Endodermal cell (in vitro differentiated cells): ENCODE measurements around the gene CRYGN. TPM values are rescaled to one million over a fixed set of nuclear protein-coding genes. Genes with fewer than 3 reads are reported as not detected.

Experiments
- DNase-seq: peaks from one replicate; pipeline ENCODE4 v3.0.0-alpha.2; 2017
- H3K27ac ChIP-seq: 2 replicates; pipeline ENCODE4 v1.5.1; 2013; ENCODE audit warnings: mild to moderate bottlenecking, low read depth, low read length, moderate library complexity
- H3K27me3 ChIP-seq: 2 replicates; pipeline ENCODE4 v1.6.1; 2013; ENCODE audit warnings: mild to moderate bottlenecking, low read length, moderate library complexity; ENCODE audit not compliant: insufficient read depth, control insufficient read depth, poor library complexity, severe bottlenecking
- H3K36me3 ChIP-seq: 2 replicates; pipeline ENCODE4 v1.7.0; 2013; ENCODE audit warnings: mild to moderate bottlenecking, low read length, moderate library complexity; ENCODE audit not compliant: control insufficient read depth, insufficient read depth
- H3K4me1 ChIP-seq: one replicate; pipeline ENCODE4 v1.7.0; 2013; ENCODE audit warnings: low read length; ENCODE audit not compliant: control insufficient read depth, insufficient read depth
- H3K4me3 ChIP-seq: 2 replicates; pipeline ENCODE4 v1.5.1; 2013; ENCODE audit warnings: mild to moderate bottlenecking, low read length, moderate library complexity
- H3K9ac ChIP-seq: 2 replicates; pipeline ENCODE4 v1.6.1; 2013; ENCODE audit warnings: mild to moderate bottlenecking, low read length, moderate library complexity; ENCODE audit not compliant: poor library complexity, severe bottlenecking; ENCODE audit errors: extremely low read depth
- H3K9me3 ChIP-seq: 2 replicates; pipeline ENCODE4 v1.6.1; 2013; ENCODE audit warnings: mild to moderate bottlenecking, low read length, moderate library complexity; ENCODE audit not compliant: control insufficient read depth
- H3K27ac Mint-ChIP-seq: 2 replicates; pipeline ENCODE4 v1.8.0; 2020; ENCODE audit warnings: mixed read lengths
- H3K27me3 Mint-ChIP-seq: 2 replicates; pipeline ENCODE4 v1.8.0; 2021; ENCODE audit warnings: mild to moderate bottlenecking, mixed read lengths; ENCODE audit not compliant: insufficient read depth
- H3K36me3 Mint-ChIP-seq: 2 replicates; pipeline ENCODE4 v1.8.0; 2020; ENCODE audit warnings: low read depth, mixed read lengths
- H3K4me1 Mint-ChIP-seq: 2 replicates; pipeline ENCODE4 v1.8.0; 2020; ENCODE audit warnings: mixed read lengths
- H3K4me3 Mint-ChIP-seq: 2 replicates; pipeline ENCODE4 v1.8.0; 2020; ENCODE audit warnings: mild to moderate bottlenecking, moderate library complexity, mixed read lengths
- H3K9me3 Mint-ChIP-seq: 2 replicates; pipeline ENCODE4 v1.8.0; 2020; ENCODE audit warnings: mild to moderate bottlenecking, mixed read lengths
- WGBS, 2 experiments: methylation state at CpG; one replicate each; pipeline versions ENCODE4 v1.1.5 to v1.1.7; 2013; ENCODE audit warnings: missing lambda C conversion rate in 2 of 2, mixed read lengths in 1 of 2; ENCODE audit not compliant: insufficient coverage in 1 of 2, insufficient read length in 1 of 2; 5-methylcytosine and 5-hydroxymethylcytosine counted together
- total RNA-seq, 2 donors: library from RNA; stranded (reverse); fragmentation: NEBNext Ultra II Directional in 1 of 2; extraction: Animal tissue kit (Norgen Biotek cat#: 25700) in 1 of 2; gene quantifications; 2 replicates in 1 of 2; 3 replicates in 1 of 2; pipeline ENCODE4 v1.2.1, GENCODE V29; 2021
- TF ChIP-seq, protein P1 (sequence below): fragments of 200-600 bp; sonication (generic); conservative IDR thresholded peaks from 2 replicates; pipeline ENCODE4 v1.5.0; 2021; ENCODE audit warnings: antibody characterized with exemption, mild to moderate bottlenecking

CRYGN gene
- total RNA-seq, 2 donors from 2014 or later = 2.3 to 4.4 TPM

DNA sequence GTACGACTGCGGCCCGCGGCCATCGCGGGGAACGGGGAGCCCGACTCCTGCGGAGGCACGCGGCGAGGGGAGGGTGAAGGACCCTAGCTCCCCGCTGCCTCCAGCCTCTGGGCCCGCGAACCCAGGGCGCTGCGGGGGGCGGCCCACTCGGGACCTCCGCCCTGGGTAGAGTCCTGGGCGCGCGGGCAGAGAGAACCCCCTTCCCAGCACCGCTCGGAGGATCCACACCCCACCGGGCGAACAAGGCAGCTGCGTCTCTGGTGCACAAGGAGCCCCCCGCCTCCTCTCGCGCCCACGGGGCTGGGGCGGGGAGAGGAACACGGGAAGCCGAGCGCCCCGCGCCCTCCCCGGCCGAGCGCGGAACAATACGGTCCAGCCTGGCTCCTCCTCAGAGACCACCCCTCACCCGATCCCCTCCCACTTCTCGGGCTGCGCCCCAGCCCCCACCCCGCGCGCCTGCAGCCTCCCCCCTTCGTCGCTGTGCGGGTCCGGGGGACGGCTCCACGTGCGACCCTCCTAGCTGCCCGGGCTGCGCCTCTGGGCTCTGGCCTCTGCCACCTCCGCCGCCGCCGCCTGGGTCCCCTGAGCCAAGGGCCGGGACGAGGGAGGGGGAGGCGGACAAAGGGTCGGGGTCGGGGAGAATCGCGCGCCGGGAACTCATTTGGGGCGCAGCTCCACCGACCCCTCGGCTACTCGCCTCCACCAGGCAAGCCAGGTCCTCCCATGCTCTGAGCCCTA is 30.1 kb downstream of the CRYGN start, which contains the start of gene WDR86:
TSS of gene WDR86 (minus strand) at position 372 of the 738 bp plus-strand sequence. CDS start 449 bp downstream, outside the sequence.
- WGBS, 2 experiments = 0% methylated on average over 21 to 75 of the region's 75 CpGs

DNA sequence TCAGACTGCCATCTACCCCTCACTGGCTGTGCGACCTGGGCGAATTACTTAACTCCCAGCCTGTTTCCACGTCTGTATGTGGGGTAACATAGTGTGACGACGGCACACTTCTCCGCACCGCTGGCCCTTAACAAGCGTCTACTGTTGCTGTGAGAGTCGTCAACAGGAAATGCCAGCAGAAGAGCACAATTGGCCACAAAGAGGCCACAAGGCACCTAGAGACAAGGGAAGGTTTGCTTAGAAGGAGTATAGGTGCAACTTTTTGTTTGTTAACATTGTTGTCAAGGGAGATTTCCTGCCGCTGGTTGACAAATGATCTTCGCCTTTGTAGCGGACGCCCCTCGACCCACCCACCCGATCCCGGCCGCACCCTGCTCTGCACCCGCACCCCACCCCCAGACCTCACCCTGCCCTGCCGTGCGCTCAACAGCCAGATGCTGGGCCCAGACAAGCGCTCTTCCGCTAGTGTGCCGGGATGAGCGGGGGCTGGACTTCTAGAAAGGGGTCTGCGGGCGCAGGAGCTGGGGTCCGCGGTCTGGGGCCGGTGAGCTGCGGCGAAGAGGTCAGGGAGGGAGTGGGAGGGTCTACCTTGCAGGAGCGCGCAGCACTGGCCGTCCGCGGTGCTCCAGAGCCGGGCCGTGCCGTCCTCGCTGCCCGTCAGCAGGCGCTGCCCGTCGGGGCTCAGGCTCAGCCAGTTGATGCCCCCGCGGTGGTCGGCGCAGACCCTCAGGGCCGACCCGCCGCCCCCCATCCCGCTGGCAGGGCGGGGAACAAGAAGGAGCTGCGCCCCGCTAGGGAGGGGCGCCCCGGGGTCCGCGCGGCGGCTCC is 30.9 kb downstream of the CRYGN start:
- peaks cover 12% of the 10 kb centered on the region for H3K4me1 ChIP-seq
- Mint-ChIP-seq H3K36me3 (peaks cover 39% of the 10 kb centered on the region), H3K4me3 (peak overlapping the region; percentile 76), H3K27me3 (peaks cover 9% of the 10 kb centered on the region), H3K4me1 (peaks cover 30% of the 10 kb centered on the region), H3K27ac (peak overlapping the region; percentile 83), H3K9me3 (no peaks in the 10 kb centered on the region)
- 2 to 3% methylated on average over 20 to 61 of the region's 61 CpGs for WGBS, 2 experiments
- H3K27ac ChIP-seq = no peak overlapping the region
- H3K27me3 ChIP-seq = no peaks in the 10 kb centered on the region
- no peaks in the 10 kb centered on the region for H3K9me3 ChIP-seq
- peaks cover 12% of the 10 kb centered on the region for H3K36me3 ChIP-seq
- peak overlapping the region; percentile 92 for H3K4me3 ChIP-seq
- H3K9ac ChIP-seq = peak overlapping the region; percentile 77
- TF ChIP-seq, protein P1, sequence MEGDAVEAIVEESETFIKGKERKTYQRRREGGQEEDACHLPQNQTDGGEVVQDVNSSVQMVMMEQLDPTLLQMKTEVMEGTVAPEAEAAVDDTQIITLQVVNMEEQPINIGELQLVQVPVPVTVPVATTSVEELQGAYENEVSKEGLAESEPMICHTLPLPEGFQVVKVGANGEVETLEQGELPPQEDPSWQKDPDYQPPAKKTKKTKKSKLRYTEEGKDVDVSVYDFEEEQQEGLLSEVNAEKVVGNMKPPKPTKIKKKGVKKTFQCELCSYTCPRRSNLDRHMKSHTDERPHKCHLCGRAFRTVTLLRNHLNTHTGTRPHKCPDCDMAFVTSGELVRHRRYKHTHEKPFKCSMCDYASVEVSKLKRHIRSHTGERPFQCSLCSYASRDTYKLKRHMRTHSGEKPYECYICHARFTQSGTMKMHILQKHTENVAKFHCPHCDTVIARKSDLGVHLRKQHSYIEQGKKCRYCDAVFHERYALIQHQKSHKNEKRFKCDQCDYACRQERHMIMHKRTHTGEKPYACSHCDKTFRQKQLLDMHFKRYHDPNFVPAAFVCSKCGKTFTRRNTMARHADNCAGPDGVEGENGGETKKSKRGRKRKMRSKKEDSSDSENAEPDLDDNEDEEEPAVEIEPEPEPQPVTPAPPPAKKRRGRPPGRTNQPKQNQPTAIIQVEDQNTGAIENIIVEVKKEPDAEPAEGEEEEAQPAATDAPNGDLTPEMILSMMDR = no peak
- DNase-seq = peak; percentile 83

More for the DNA sequence above, 30.1 kb downstream of the CRYGN start, which contains the start of gene WDR86:
- Histone ChIP-seq H3K4me3 (peak within 1 kb of the TSS; percentile 92), H3K9ac (peak within 1 kb of the TSS; percentile 77), H3K27me3 (no peaks in the 10 kb centered on the region), H3K9me3 (no peaks in the 10 kb centered on the region), H3K27ac (no peak within 1 kb of the TSS), H3K36me3 (peaks cover 12% of the 10 kb centered on the region), H3K4me1 (peaks cover 12% of the 10 kb centered on the region)
- TF ChIP-seq, protein P1 = peak; percentile 34
- H3K9me3 Mint-ChIP-seq = no peaks in the 10 kb centered on the region
- DNase-seq = peak; percentile 84
- peak within 1 kb of the TSS; percentile 83 for H3K27ac Mint-ChIP-seq
- H3K36me3 Mint-ChIP-seq = peaks cover 39% of the 10 kb centered on the region
- peaks cover 13% of the 10 kb centered on the region for H3K27me3 Mint-ChIP-seq
- peak within 1 kb of the TSS; percentile 76 for H3K4me3 Mint-ChIP-seq
- peaks cover 30% of the 10 kb centered on the region for H3K4me1 Mint-ChIP-seq

GRCh38 chr7:151408498-151408838 is 31.5 kb downstream of the CRYGN start:
- Histone ChIP-seq H3K9ac (peak overlapping the region; percentile 77), H3K27me3 (no peaks in the 10 kb centered on the region), H3K36me3 (peaks cover 12% of the 10 kb centered on the region), H3K4me1 (peaks cover 12% of the 10 kb centered on the region), H3K27ac (no peak overlapping the region), H3K4me3 (peak overlapping the region; percentile 92), H3K9me3 (no peaks in the 10 kb centered on the region)
- H3K36me3 Mint-ChIP-seq = peaks cover 39% of the 10 kb centered on the region
- H3K4me1 Mint-ChIP-seq = peaks cover 33% of the 10 kb centered on the region
- no peak for DNase-seq
- H3K4me3 Mint-ChIP-seq = peak overlapping the region; percentile 76
- no peaks in the 10 kb centered on the region for H3K9me3 Mint-ChIP-seq
- peak overlapping the region; percentile 83 for H3K27ac Mint-ChIP-seq
- peaks cover 9% of the 10 kb centered on the region for H3K27me3 Mint-ChIP-seq
- WGBS, 2 experiments = 74 to 83% methylated on average over 7 of the region's 7 CpGs
- TF ChIP-seq, protein P1 = no peak
